Panc1 (cell line): ENCODE results near the gene LMOD1. TPM values are rescaled to one million over a fixed set of nuclear protein-coding genes. Genes with fewer than 3 reads are reported as not detected.

Experiments used
- ATAC-seq: fragments of 200-7000 bp; cut with Tn5 transposase; 2 replicates; pipeline ENCODE4 v1.9.1; 2020; ENCODE audit warnings: mild to moderate bottlenecking, moderate library complexity
- BruUV-seq: library from RNA; stranded (reverse); fragments of 400-500 nt; replicated peaks from 2 replicates; lab custom pipeline; 2021; lab: Mats Ljungman, UMichigan
- CTCF ChIA-PET: fragments of 300-600 bp; sonication (Branson Sonifier 250); formaldehyde crosslinking; loops from one replicate; lab custom pipeline; 2022; ENCODE audit warnings: antibody characterized with exemption; lab: Charles Lee
- POLR2A ChIA-PET: fragments of 300-600 bp; sonication (Branson Sonifier 250); formaldehyde crosslinking; loops from one replicate; lab custom pipeline; 2022; ENCODE audit warnings: antibody characterized with exemption; lab: Charles Lee
- DNase-seq: peaks from one replicate; pipeline ENCODE4 v3.0.0-alpha.2; 2010; ENCODE audit warnings: low read depth, low spot score
- H3K27ac ChIP-seq: 2 replicates; pipeline ENCODE4 v1.5.1; 2011; ENCODE audit warnings: mild to moderate bottlenecking, low read length, inconsistent platforms
- H3K27me3 ChIP-seq: fragments of 200-500 bp; sonication (Bioruptor generic); 2 replicates; pipeline ENCODE4 v1.6.0; 2014; ENCODE audit warnings: low read length, inconsistent platforms; ENCODE audit not compliant: control insufficient read depth, insufficient read depth
- H3K36me3 ChIP-seq: fragments of 200-500 bp; sonication (Bioruptor generic); 2 replicates; pipeline ENCODE4 v1.5.1; 2014; ENCODE audit warnings: inconsistent platforms, mild to moderate bottlenecking, low read length, moderate library complexity; ENCODE audit not compliant: control insufficient read depth, insufficient read depth
- H3K4me1 ChIP-seq: 2 replicates; pipeline ENCODE4 v1.5.1; 2011; ENCODE audit warnings: inconsistent platforms, mild to moderate bottlenecking, low read length, moderate library complexity; ENCODE audit not compliant: control insufficient read depth, insufficient read depth
- H3K4me3 ChIP-seq, 2 experiments: 2 replicates each; pipeline ENCODE4 v1.5.1; 2011 to 2012; ENCODE audit warnings: low read depth in 2 of 2, low read length in 2 of 2, mild to moderate bottlenecking in 2 of 2, inconsistent platforms in 1 of 2, moderate library complexity in 1 of 2
- H3K9me3 ChIP-seq: fragments of 200-500 bp; sonication (Bioruptor generic); 2 replicates; pipeline ENCODE4 v1.5.1; 2014; ENCODE audit warnings: low read depth, mild to moderate bottlenecking, inconsistent platforms, low read length, moderate library complexity; ENCODE audit not compliant: control insufficient read depth, insufficient read depth
- POLR2AphosphoS5 ChIP-seq: IDR thresholded peaks from 2 replicates; pipeline ENCODE4 v1.6.1; 2012; ENCODE audit warnings: mild to moderate bottlenecking, low read depth, low read length, moderate library complexity
- SIN3A ChIP-seq: IDR thresholded peaks from 2 replicates; pipeline ENCODE4 v1.6.1; 2012; ENCODE audit warnings: low read depth, mild to moderate bottlenecking, low read length, moderate library complexity, borderline replicate concordance; ENCODE audit not compliant: insufficient read depth
- TCF7L2 ChIP-seq: IDR thresholded peaks from 2 replicates; pipeline ENCODE4 v1.6.1; 2011; ENCODE audit warnings: mild to moderate bottlenecking, low read depth, low read length, inconsistent platforms
- in situ Hi-C: cut with HindIII; loops from 2 replicates; pipeline ENCODE4 v1.10.0; 2016; ENCODE audit warnings: low sequenced_read_pairs, low pct_unique_long_range_greater_than_20kb
- intact Hi-C: fragments of 100-400 bp; cut with micrococcal nuclease; formaldehyde crosslinking; loops from one replicate; pipeline ENCODE4 v1.10.0; 2022; ENCODE audit not compliant: unreplicated experiment
- total RNA-seq: library from RNA; stranded (reverse); gene quantifications from one replicate; pipeline ENCODE4 v1.2.1, GENCODE V29; 2021; ENCODE audit not compliant: unreplicated experiment
- TF ChIP-seq, protein P1 (sequence below), 2 experiments: IDR thresholded peaks; 2 replicates each; pipeline ENCODE4 v1.6.1; 2011 to 2012; ENCODE audit warnings: low read depth in 2 of 2, control low read depth in 1 of 2, low read length in 1 of 2, mild to moderate bottlenecking in 1 of 2, moderate library complexity in 1 of 2; ENCODE audit not compliant: insufficient read depth in 1 of 2
- TF ChIP-seq, protein P2 (sequence below): fragments of 450-650 bp; IDR thresholded peaks from 2 replicates; pipeline ENCODE4 v1.5.1; 2017; ENCODE audit warnings: mild to moderate bottlenecking

The LMOD1 gene
- total RNA-seq, 1 experiment from 2014 or later, result 0.13 TPM

DNA sequence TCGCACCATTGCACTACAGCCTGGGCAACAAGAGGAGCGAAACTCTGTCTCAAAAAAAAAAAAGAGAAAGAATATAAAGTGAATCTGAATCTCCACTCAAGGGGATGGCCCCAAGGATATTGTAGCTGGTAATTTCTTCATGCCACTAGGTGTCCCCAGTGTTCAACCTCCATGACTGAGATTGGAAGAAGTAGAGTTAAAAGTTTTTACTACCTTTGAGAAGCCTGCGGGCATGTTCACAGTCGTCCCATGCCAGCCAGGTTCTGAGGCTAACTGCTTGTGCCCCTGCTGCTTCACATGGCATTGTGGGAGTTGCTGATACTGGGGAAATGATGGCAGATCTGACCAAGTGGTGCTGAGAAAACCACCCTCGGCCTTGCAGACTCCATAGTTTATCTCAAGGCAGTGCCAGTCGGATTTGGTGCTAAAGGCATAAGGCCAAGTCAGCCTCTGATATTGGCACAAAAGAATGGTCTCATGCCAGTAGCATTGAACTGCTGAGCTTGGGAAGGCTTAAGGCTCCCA lies 68.4 kb downstream of the LMOD1 start:
- ChIA-PET POLR2A (no interaction called here), CTCF (interaction anchor here (0.6 to 1.1 kb wide), 5 partner anchors 12 to 258 kb away, joined by 3 to 5 read pairs (median 4); no protein-coding TSS in a partner anchor)
- DNase-seq, result no peak

DNA sequence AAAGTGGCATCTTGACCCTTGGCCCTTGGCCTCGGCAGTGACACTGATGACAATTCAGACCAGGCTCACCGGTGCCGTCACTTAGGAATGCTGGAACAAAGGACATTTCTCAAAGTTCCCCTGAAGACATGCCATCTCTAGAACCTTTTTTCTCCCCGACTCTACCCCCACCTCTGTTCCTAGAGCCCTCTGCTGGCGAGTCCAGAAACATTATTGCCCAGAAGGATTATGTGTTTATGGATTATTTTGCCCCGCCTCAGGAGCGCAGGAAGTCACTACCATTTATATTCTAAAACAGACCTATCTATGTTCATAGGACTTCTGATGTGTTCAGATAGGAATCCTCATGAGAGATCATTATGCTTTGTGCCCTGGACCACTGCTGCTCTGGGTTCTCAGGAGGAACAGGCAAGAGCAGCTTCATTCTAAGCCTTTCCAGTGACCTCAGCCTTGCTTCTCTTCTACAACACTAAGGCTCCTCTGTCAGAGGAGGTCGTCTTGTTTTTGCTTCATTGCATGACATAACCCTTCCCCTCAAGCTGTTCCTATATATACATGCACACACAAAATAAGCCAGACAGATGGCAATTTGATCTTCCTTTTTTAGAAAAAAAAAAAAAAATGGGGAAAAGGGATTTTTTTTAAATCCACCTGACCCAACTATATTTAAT lies 70.1 kb downstream of the LMOD1 start:
- H3K27ac ChIP-seq, result no peak overlapping the region
- no TSS peak for BruUV-seq
- in situ Hi-C loops, result no loop called here
- no peak overlapping the region for H3K4me3 ChIP-seq
- H3K9me3 ChIP-seq, result no peaks in the 10 kb centered on the region
- ChIA-PET POLR2A (no interaction called here), CTCF (interaction anchor here (0.6 kb wide), 2 partner anchors 10 to 395 kb away, joined by 4 read pairs; no protein-coding TSS in a partner anchor)
- peaks cover 4% of the 10 kb centered on the region; the same call in 1 of the 2 replicates for H3K36me3 ChIP-seq
- ATAC-seq (peak; percentile 62; the same call in 1 of the 2 replicates), DNase-seq (no peak)
- TF ChIP-seq, protein P1, sequence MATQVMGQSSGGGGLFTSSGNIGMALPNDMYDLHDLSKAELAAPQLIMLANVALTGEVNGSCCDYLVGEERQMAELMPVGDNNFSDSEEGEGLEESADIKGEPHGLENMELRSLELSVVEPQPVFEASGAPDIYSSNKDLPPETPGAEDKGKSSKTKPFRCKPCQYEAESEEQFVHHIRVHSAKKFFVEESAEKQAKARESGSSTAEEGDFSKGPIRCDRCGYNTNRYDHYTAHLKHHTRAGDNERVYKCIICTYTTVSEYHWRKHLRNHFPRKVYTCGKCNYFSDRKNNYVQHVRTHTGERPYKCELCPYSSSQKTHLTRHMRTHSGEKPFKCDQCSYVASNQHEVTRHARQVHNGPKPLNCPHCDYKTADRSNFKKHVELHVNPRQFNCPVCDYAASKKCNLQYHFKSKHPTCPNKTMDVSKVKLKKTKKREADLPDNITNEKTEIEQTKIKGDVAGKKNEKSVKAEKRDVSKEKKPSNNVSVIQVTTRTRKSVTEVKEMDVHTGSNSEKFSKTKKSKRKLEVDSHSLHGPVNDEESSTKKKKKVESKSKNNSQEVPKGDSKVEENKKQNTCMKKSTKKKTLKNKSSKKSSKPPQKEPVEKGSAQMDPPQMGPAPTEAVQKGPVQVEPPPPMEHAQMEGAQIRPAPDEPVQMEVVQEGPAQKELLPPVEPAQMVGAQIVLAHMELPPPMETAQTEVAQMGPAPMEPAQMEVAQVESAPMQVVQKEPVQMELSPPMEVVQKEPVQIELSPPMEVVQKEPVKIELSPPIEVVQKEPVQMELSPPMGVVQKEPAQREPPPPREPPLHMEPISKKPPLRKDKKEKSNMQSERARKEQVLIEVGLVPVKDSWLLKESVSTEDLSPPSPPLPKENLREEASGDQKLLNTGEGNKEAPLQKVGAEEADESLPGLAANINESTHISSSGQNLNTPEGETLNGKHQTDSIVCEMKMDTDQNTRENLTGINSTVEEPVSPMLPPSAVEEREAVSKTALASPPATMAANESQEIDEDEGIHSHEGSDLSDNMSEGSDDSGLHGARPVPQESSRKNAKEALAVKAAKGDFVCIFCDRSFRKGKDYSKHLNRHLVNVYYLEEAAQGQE (IDR thresholded peaks at IDR 0.05; ENCODE audit: insufficient read depth in 1 of 2, low read depth in 2 of 2, low read length in 1 of 2), result no peak
- TF ChIP-seq, protein P2, sequence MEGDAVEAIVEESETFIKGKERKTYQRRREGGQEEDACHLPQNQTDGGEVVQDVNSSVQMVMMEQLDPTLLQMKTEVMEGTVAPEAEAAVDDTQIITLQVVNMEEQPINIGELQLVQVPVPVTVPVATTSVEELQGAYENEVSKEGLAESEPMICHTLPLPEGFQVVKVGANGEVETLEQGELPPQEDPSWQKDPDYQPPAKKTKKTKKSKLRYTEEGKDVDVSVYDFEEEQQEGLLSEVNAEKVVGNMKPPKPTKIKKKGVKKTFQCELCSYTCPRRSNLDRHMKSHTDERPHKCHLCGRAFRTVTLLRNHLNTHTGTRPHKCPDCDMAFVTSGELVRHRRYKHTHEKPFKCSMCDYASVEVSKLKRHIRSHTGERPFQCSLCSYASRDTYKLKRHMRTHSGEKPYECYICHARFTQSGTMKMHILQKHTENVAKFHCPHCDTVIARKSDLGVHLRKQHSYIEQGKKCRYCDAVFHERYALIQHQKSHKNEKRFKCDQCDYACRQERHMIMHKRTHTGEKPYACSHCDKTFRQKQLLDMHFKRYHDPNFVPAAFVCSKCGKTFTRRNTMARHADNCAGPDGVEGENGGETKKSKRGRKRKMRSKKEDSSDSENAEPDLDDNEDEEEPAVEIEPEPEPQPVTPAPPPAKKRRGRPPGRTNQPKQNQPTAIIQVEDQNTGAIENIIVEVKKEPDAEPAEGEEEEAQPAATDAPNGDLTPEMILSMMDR, result peak; percentile 66
- intact Hi-C loops, result loop anchor here (10.0 kb wide), 1 partner anchor 239 kb away; no protein-coding TSS in a partner anchor
- H3K4me1 ChIP-seq, result no peaks in the 10 kb centered on the region
- no peaks in the 10 kb centered on the region for H3K27me3 ChIP-seq

More for the DNA sequence above, 68.4 kb downstream of the LMOD1 start:
- H3K27ac ChIP-seq, result no peak overlapping the region
- H3K27me3 ChIP-seq, result no peaks in the 10 kb centered on the region
- H3K4me1 ChIP-seq, result no peaks in the 10 kb centered on the region
- TF ChIP-seq SIN3A, result no peak
- TF ChIP-seq, protein P1 (IDR thresholded peaks at IDR 0.05; ENCODE audit: insufficient read depth in 1 of 2, low read depth in 2 of 2, low read length in 1 of 2), result no peak
- TF ChIP-seq, protein P2, result peak; percentile 84
- no peak for TF ChIP-seq TCF7L2
- TF ChIP-seq POLR2AphosphoS5, result no peak; the same call in 1 of the 2 replicates
- ATAC-seq, result peak; percentile 55; the same call in 1 of the 2 replicates
- in situ Hi-C loops (no loop called here), intact Hi-C loops (loop anchor here (10.0 kb wide), 1 partner anchor 237 kb away; no protein-coding TSS in a partner anchor)
- peaks cover 4% of the 10 kb centered on the region; the same call in 1 of the 2 replicates for H3K36me3 ChIP-seq
- BruUV-seq, result no TSS peak
- no peak overlapping the region for H3K4me3 ChIP-seq
- no peaks in the 10 kb centered on the region for H3K9me3 ChIP-seq
